ENCODE data around the gene CPA5.

CPA5 gene

DNA sequence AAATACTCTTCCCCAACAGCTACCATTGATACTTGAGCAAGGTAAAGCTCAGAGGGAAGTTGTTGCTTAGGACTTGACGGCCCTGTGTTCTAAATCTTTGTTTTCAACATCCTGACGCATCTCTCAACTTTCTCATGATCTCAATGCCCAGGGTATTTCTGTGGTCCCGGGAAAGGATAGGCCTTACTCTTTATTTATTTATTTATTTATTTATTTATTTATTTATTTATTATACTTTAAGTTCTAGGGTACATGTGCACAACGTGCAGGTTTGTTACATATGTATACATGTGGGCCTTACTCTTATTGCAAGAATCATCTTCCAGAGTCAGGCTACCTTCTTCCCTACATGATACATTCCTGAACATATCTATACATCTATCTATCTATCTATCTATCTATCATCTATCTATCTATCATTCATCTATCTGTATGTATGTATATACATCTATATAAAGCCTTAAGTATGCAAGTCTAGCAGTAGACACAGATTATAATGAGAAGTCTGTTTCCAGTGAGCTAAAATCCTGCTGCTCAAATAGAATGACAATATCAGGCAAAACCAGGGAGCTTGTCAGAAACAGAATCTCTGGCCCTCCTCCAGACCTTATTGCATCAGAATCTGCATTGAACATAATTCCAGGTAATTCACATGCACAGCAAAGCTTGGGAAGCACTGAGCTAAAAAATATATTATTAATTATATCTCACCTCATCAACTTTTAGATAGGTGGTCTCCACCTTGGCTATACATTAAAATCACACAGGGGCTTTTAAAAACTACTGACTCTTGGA is 12.2 kb upstream of the CPA5 start:
- DNase-seq (ENCODE audit: low read depth), result no peak

DNA sequence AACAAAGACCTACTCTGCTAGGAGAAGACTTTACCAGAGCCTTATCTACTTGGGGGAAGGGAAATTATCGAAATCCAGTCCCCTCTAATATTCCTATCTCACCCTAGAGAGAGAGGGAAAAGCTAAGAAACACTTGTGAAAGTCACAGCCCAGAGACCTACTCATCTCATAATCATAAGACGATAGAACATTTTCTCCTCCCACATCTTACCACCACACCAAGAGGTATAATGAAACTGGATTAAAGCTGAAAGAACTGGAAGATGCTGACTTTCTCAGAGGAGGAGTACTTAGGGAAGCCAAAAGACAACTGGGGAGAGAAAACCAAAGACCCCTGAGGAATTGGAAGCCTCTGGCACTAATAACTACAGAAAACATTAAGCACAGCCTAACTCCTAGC is 10.8 kb upstream of the CPA5 start:
- DNase-seq (ENCODE audit: low read depth), result no peak

DNA sequence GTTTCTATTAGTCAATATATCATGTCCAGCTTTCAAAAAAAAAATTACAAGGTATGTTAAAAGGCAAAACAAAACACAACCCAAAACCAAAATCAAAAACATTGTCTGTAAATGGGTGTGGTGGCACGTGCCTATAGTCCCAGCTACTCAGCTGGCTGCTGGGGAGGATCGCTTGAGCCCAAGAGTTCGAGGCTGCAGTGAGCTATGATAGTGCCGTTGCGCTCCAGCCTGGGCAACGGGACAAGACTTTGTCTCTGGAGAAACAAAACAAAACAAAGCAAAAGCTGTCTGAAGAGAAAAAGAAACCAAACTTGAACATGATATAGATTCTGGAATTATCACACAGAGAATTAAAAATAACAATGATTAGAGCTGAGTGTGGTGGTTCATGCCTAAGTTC is 10.3 kb upstream of the CPA5 start:
- DNase-seq (ENCODE audit: low read depth), result no peak

DNA sequence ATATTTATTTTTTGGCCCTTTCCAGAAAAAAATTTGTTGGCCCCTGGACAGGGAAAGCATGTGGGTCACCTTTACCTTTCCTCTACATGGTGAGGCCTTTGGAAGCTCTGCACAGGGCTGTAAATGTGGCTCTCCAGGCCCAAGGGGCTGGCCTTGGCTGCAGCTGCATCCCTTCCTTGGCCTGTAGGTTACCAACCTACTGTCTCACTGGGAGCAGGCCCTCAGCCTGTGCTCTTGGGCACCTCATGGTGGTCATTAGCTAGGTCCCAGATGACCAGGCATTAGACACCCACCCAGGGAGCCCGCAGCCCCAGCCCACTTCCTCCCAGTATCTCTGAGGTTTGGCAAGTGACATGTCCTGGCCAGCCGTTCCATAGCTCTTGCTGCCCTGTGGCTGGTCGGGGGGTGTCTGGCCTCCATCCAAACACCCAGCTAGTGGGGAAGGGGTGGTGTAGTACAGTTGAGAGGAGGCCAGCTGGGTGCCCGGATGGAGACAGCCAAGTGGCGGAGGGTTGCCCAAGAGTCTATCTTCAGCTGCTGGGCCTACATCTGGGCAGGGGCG is 7.1 kb upstream of the CPA5 start:
- no peak for DNase-seq (ENCODE audit: low read depth)

DNA sequence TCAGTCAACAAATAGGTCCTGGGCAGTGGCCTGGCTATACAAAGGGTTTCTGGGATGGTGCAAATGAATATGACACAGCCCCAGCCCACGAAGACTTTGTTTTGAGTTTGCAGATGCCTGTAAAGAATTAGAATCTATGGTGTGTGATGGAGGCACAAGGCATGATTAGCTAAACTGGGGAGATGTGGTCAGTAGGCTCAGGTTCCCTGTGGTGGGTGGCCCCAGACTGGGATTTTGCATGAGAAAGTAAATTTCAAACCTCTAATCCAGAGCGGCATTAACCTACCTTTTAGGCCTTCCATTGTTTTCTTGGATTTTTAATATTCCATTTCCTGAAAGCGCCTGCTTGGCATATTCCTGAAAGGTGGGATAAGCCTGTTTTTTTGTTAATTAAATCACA is 6.4 kb upstream of the CPA5 start:
- no peak for DNase-seq (ENCODE audit: low read depth)

DNA sequence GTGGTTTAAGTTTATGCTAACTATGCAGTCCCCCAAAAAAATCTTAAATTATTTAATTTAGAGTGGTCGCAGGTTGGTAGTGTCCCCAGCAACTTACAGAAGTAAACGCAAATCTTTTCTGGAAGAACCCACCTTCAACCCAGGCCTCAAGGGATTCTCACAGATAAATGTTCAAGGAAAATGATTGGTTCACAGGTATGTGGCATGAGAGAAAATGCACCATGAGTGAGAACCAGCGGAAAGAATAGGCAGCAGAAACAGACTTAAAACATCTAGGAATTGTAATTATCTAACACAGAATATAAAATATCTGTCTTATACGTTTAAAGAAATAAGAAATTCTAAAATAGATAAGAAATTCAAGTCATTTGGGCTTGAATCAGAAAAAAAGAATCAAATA is 2.7 kb upstream of the CPA5 start:
- DNase-seq (ENCODE audit: low read depth), result no peak

DNA sequence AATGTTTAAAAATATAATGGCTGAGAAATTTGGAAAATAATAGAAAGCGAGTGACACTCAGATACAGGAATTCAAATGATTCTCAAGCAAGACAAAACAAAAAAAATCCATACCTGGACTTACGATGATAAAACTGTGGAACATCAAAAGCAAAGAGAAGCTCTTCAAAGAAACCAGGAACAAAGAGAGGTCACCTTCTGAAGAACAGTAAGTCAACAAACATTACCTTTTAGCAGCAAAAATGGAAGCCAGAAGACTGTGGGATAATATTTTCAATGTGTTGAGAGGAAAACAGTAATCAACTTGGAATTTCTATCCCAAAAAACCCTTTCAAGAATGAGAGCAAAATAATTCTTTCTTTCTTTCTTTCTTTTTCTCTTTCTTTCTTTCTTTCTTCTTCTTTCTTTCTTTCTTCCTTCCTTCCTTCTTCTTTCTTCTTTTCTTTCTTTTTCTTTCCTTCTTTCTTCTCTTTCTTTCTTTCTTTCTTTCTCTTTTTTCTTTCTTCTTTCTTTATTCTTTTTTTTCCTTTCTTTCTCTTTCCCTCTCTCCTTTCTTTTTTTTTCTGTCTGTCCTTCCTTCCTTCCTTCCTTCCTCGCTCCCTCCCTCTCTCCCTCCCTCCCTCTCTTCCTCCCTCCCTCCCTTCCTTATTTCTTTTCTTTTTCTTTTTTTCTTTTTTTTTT is 1.8 kb upstream of the CPA5 start:
- DNase-seq (ENCODE audit: low read depth), result no peak

DNA sequence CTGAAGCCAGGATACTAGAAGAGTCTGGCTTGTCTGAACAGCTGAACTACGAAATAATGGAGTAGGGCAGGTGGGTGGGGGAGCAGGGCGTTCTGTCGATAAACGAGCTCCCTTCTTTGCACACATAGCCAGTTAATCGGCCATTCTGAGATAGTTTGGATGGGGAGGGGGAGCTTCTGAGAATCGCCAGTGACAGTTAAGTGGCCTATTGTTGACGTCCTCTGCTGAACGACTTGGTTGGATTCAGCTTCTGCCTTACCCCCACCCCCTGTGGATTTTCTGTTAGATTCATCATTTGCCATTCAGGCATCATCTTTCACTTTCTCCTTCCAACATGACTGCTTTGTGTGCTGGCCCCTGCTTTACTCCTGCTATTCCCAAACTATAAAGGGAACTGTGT is 520 bp downstream of the CPA5 start:
- DNase-seq (ENCODE audit: low read depth), result no peak

DNA sequence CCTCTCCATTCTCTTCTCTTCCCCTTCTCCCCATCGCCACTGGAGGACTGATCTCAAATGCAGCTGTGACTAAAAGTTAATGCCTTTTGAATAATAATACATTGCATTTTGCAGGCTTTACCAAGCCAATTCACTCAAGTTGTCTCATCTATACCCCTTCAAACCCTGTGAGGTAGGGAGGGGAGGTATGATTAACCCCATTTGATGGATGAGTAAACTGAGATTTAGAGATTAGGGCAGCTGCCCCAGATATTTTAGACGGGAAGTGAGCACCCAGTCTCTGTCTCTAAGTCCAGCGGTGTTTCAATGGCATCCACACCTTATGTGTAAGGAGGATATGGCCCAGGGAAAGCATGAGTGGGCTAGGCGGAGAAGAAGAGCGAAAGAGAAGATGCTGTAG is 1.1 kb downstream of the CPA5 start:
- no peak for DNase-seq (ENCODE audit: low read depth)

DNA sequence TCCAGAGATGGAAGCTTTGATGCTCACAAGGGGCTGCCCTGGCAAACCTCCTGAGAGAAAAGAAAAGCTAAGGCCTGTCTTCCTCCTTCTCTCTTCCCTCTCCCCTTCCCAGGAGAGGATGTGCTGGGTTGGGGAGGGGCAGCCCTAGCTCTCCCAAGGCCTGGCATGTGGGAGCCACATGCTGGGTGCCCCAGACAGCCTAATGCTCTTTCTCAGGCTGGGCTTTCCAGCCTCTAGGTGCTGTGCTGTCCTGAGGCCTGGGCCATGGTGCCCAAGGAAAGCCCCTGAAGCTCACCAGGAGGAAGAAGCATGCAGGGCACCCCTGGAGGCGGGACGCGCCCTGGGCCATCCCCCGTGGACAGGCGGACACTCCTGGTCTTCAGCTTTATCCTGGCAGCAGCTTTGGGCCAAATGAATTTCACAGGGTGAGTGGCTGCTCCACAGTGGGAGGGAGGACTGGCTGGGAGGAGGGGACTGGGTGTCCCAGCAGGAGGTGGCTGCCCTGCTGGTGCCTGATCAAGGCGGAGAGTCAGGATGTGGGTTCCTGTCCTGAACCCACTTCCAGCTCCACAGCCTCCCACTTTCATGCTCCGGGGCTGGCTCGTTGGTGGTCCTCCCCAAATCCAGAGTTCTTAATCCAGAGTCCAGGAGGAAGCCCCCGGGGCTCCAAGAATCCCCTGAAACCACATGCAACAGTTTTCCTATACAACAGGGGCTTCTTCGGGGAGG is 1.7 kb downstream of the CPA5 start:
- DNase-seq (ENCODE audit: low read depth), result no peak

DNA sequence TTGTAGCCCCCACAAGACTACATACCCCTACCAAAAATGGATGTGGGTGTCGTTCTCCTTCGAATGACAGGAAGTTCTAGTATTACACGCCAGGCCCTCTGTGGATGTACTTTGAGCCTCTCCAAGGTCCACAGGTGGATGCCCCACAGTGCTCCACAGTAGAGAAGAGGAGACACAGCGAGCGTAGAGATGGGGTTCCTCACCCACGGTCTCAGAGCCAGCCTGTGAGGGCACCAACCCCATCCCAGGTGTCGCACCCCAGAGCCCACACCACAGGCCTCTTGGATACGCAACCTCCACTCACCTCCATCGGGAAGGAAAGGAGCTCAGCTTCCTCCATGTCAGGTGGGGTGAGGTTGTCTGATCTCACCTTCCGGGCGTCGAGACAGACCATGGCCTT is 2.3 kb downstream of the CPA5 start:
- DNase-seq (ENCODE audit: low read depth), result no peak

DNA sequence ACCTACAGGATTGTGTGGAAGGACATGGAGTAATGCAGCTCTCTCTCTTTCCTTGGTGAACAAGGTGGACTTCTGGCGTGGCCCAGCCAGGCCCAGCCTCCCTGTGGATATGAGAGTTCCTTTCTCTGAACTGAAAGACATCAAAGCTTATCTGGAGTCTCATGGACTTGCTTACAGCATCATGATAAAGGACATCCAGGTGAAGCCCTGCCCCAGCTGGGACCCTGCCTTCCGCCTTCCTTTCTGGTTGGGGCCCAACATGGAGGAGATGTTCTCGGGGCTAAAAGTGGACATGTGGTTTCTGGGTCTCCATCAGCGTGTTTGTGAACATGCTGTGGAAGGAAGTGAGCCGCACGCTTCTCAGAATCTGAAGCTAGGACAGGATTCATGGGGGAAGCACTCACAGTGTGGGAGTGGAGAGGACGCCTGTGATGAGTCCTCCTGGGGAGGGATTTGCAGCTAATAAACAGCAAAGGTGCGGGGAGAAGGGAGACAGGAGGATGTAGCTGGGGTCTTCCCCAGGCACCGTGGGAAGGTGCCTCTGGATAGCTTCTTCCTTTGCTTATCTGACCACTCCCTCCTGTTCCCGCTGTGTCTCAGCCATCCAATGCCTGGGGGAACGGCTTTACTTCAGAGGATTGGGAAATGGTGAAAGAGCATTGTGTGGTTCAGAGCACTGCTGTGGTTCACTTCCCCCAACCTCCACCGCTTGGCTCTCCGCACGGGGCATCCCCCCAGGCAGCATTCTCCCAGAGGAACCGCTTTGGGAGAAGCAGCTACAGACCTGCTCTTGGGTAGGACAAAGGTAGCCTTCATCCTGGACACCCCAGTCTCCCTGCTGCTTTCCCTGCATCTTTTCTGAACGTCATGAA is 5.5 kb downstream of the CPA5 start:
- peak; percentile 63 for DNase-seq (ENCODE audit: low read depth)

DNA sequence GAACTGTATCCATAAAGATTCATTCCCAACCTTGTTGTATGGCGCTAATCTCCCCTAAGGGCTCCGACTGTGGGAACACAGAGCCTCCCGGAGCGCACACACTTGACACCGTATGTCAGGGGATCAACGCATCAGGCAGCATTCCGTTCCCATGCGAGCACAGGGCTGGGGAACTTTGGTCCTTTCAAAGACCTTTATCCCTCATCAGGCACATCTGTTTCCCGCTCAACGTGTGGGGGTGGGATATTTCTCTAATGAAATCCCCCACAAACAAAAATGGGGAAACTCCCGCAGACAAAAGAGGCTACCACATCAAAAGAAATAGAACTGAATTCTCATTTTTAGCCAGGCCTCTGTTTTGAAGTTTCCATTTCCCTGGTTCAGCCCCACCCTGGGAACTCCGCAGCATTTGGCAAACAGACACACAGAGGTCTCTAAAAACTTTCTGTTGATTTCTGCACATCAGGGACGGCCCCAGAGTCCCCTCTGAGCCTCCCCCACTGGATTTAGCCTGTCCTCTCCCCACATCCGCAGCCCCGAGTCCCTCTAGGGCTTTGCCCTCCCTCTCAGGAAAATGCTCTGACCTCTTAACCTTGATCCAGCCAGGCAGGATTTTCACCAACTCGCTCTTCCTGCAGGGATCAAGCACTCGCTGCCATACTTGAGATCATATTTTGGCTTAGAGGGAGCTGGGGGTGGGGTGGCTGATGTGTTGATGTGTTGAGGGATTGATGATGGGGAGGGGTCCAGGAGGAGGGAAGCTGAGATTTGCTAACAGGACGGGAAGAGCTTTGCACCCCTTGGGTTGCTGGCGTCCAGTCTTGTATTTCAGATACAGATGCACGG is 6.6 kb downstream of the CPA5 start:
- no peak for DNase-seq (ENCODE audit: low read depth)

DNA sequence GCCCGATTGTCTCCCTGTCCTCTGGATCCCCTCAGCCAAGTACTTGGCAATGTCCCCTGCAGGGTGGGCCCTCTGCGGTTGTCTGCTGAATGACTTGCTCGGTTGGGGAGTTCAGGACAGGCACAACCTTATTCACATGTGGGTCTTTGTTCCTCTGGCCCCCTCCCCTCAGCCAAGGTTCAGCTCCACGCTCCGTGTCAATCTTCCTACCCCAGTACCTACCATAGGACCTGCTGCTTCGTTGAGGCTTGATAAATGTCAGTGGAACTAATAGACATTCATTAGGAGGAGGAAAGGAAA is 7.1 kb downstream of the CPA5 start:
- DNase-seq (ENCODE audit: low read depth), result no peak

DNA sequence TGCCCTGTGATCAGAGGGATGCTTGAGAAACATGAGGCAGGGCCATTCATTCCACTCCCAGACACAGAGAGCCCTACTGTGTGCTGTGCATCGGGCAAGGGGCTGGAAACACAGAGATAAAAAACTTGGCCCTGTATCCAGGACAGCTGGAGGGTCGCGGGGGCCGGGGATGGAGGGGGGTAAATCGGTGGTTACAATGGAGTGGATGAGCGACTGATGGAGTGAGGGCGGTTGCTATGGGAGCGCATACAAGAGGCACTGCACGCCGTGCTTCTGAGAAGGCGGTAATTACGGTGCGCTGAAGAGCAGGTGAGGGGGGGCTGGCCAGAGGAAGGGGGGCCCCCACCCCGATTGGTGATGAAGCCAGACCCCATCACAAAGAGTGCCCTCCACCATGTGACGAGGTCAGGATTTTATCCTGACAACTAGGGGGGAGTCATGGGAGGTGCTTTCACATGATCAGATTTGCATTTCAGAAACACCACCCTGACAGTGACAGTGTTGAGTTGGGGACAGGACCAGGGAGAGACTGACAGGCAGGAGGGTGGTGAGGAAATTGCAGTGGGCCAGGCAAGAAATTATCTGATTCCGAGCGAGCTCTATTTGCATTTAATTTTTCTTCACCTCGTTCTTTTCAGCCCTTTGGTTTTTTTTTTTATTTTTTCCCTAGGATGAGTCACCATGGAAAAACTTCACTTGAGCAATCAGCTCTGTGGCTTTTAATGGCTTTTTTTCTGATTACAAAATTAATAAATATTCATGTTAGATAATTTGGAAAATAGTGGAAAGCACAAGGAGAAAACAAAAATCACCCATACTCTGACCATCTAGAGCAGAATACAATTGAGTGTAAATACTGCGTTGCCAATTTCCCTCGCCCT is 7.8 kb downstream of the CPA5 start:
- peak; percentile 75 for DNase-seq (ENCODE audit: low read depth)

DNA sequence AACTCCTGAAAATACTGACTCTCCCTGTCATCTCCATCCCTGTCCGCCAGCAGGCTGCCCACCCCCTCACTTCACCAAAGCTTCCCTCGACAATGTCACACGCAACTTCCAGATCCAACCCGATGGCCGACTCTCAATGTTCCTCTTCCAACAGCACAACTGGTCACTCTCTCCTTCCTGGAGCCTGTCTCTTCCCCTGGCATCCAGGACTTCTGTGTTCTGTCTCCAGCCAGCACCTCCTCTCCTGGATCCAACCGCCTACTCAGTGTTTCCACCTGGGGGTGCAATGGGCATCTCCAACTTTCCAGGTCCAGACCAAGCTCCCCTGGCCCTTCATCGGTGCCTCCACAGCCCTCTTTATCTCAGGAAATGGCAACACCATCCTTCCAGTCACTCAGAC is 8.6 kb downstream of the CPA5 start:
- no peak for DNase-seq (ENCODE audit: low read depth)

DNA sequence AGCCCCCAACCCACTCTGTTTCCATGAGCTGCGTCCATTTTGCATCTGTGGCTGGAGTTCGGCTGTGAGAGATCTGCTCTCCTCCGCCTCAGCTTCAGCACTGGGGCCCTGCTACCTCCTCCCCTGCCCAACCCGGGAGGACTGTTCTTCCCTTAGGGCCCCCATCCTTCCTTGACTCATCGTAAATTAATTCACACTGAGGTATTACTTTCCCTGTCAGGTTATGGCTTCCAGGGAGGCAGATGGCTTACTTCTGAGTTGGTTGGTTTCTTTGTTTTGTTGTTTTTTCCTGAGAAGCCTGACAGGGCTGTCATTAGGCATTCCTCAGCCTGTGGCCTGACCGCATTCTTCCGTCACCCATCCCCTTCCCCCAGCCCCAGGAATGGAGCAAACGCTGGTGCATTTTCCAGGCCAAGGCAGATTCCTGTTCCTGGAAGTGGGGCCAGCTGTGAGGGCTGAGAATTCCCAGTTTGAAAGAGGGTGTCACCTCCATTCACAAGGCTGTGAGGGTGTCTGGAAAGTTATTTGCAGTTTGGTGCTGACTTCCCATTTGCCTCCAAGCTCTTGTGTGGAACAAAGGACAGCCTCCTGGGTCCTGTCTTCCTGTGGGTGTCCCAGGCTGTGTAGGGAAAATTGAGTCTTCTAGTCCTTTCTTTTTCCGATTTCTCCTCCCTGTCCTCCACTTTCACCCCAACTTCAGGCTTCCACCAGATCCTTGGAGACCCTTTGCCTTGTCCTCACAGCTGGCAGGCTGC is 11.7 kb downstream of the CPA5 start:
- DNase-seq (ENCODE audit: low read depth), result peak; percentile 99

DNA sequence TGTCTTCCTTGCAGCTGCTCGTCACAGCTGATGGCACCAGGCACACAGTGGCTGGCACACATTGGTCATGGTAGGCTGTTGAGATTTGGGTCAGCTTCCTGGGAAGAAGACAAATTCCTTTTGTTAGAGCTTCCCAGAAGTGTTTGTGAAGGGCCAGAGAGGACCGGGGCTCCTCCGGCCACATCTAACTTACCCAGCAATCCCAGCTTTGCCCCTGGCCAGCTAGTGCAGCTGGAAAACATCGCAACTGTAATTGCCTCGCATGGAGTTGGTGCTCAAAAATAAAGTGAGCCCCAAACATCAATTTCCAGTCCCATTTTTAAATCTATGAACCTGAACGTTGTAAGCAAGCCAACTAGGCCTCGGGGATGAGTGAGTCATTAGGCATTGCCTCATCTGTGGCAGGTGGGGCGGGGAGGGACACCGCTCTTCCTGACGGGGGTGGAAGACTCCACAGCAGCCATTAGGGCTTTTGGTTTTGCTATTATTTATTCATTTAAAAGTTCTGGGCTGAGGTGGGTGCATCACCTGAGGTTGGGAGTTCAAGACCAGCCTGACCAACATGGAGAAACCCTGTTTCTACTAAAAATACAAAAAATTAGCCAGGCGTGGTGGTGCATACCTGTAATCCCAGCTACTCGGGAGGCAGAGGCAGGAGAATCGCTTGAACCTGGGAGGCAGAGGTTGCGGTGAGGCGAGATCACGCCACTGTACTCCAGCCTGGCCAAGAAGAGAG is 12.4 kb downstream of the CPA5 start:
- DNase-seq (ENCODE audit: low read depth), result peak; percentile 75

DNA sequence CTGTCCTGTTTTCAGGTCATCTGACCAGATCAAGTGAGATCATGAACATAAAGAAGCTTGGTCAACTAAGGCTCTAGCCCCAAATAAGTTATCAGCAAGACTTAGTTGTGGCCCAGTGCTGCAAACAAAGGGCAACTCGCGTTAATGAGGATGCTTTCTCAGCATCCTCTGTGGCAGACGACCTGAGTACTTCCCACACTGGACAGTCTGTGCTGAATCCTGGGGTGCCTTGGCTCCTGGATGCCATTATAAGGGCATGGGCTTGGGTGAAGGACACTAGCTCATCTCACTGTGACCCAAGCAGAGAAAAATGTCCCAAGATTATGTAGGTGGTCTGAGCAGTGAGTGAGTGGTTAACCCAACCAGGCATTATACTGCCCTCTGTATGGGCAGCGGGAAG is 13.9 kb downstream of the CPA5 start:
- no peak for DNase-seq (ENCODE audit: low read depth)
